Uterus (tissue), 2 donors: ENCODE data around the gene MT1M.

Experiments used
- CTCF ChIP-seq, 4 experiments: fragments of 200-600 bp in 2 of 4; fragments of 450-650 bp in 2 of 4; sonication (generic) in 2 of 4; IDR thresholded peaks; one replicate each; pipeline ENCODE4 v1.5.1; 2016 to 2019; ENCODE audit warnings: antibody characterized with exemption in 4 of 4, mild to moderate bottlenecking in 2 of 4, moderate library complexity in 1 of 4
- POLR2A ChIP-seq, 2 donors: fragments of 450-650 bp; IDR thresholded peaks; one replicate each; pipeline ENCODE4 v1.6.1; 2016; ENCODE audit warnings: antibody characterized with exemption in 2 of 2, mild to moderate bottlenecking in 1 of 2, moderate library complexity in 1 of 2

- TF ChIP-seq CTCF (IDR thresholded peaks at IDR 0.05) (no peak), POLR2A (IDR thresholded peaks at IDR 0.05) (no peak)
Measured at GRCh38 chr16:56653218-56653617, 20.8 kb downstream of the MT1M start.
